GM12891 (cell line): ENCODE data around the gene DKC1.

Experiments used
- POLR2A ChIP-seq: IDR thresholded peaks from 2 replicates; pipeline ENCODE4 v1.6.1; 2011; ENCODE audit warnings: low read depth, low read length, control low read depth
- POLR2AphosphoS5 ChIP-seq: IDR thresholded peaks from 2 replicates; pipeline ENCODE4 v1.6.1; 2011; ENCODE audit warnings: low read depth, low read length, control low read depth
- TAF1 ChIP-seq: IDR thresholded peaks from 2 replicates; pipeline ENCODE4 v1.6.1; 2011; ENCODE audit warnings: low read depth, low read length, control low read depth

DNA sequence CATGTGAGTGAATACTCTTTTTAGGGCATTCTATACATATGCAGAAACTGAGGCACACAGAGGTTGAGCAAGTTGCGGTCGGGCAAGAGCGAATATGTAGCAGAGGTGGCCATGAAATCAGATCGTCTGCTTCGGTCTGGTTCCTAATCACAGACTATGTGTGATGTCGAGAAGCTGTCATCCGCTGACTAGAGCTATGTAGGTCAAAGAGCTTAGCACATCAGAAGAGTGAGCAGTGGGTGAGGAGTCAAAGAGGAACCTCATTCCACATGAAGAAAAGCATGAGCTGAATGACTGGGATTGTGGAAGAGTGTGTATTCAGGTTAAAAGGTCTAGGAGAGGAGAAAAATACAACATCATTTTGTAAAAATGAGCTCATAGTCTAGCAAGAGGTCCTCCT is 30.8 kb upstream of the DKC1 start:
- TF ChIP-seq POLR2AphosphoS5 (no peak), TAF1 (no peak), POLR2A (no peak)
